GM21381 (cell line): ENCODE data around the gene KRT28.
"Not testable (repeated sequence)": the region's sequence is repeated elsewhere in the genome, so short reads cannot be mapped to it uniquely, and the experiment has no call there.

Source experiments
- ATAC-seq: cut with Tn5 transposase; IDR thresholded peaks from one replicate; pipeline ENCODE4 v1.9.1; 2021; ENCODE audit warnings: mild to moderate bottlenecking, moderate library complexity; ENCODE audit not compliant: unreplicated experiment

The KRT28 gene

GRCh38 chr17:40818733-40819527 lies 19.2 kb upstream of the KRT28 start:
- peak; percentile 76 for ATAC-seq

GRCh38 chr17:40818343-40818732 lies 18.6 kb upstream of the KRT28 start:
- ATAC-seq = no peak

- no peak for ATAC-seq
These were observed 17.4 kb upstream of the KRT28 start for GRCh38 chr17:40817103-40817682.

- no peak for ATAC-seq
These were observed 16.8 kb upstream of the KRT28 start for GRCh38 chr17:40816569-40816968.

GRCh38 chr17:40815381-40815780 lies 15.6 kb upstream of the KRT28 start:
- no peak for ATAC-seq

- not testable (repeated sequence) for ATAC-seq
These were observed 14.9 kb upstream of the KRT28 start for GRCh38 chr17:40814657-40815056.

GRCh38 chr17:40813804-40814203 lies 14.0 kb upstream of the KRT28 start:
- ATAC-seq = no peak

GRCh38 chr17:40812639-40813038 lies 12.9 kb upstream of the KRT28 start:
- no peak for ATAC-seq

GRCh38 chr17:40810494-40810893 lies 10.7 kb upstream of the KRT28 start:
- no peak for ATAC-seq

- ATAC-seq = no peak
These were observed 10.1 kb upstream of the KRT28 start for GRCh38 chr17:40809721-40810421.

- ATAC-seq = no peak
These were observed 6.4 kb upstream of the KRT28 start for GRCh38 chr17:40806131-40806530.

GRCh38 chr17:40803617-40804082 lies 3.9 kb upstream of the KRT28 start:
- no peak for ATAC-seq

GRCh38 chr17:40801157-40801556 lies 1.4 kb upstream of the KRT28 start:
- no peak for ATAC-seq

- no peak for ATAC-seq
These were observed 622 bp upstream of the KRT28 start for GRCh38 chr17:40800381-40800780.

- ATAC-seq = no peak
These were observed 2.9 kb downstream of the KRT28 start for GRCh38 chr17:40796846-40797245.

GRCh38 chr17:40795019-40795667 lies 4.6 kb downstream of the KRT28 start:
- no peak for ATAC-seq

- no peak for ATAC-seq
These were observed 5.3 kb downstream of the KRT28 start for GRCh38 chr17:40794466-40794865.

- ATAC-seq = no peak
These were observed 5.9 kb downstream of the KRT28 start for GRCh38 chr17:40793832-40794231.

- no peak for ATAC-seq
These were observed 7.8 kb downstream of the KRT28 start for GRCh38 chr17:40791787-40792436.

GRCh38 chr17:40791111-40791510 lies 8.6 kb downstream of the KRT28 start:
- no peak for ATAC-seq

GRCh38 chr17:40782450-40782849 lies 17.3 kb downstream of the KRT28 start, which contains the start of gene KRT27:
Gene KRT27, minus strand, starts transcription at chr17:40782550. Its CDS starts 57 bp downstream, at chr17:40782493.
- ATAC-seq = no peak
